GM18507 (cell line): ENCODE data around the gene OGDH.
"Not testable (repeated sequence)": the region's sequence is repeated elsewhere in the genome, so short reads cannot be mapped to it uniquely, and the experiment has no call there.

Experiments used
- DNase-seq: peaks from one replicate; pipeline ENCODE4 v3.0.0; 2011; ENCODE audit warnings: low read depth; ENCODE audit not compliant: insufficient read length; ENCODE audit errors: extremely low spot score
- FAIRE-seq: peaks from 2 replicates; lab custom pipeline; 2011; peaks lifted over from hg19 to GRCh38; lab: Jason Lieb, UNC

Gene OGDH

GRCh38 chr7:44726250-44726649 is 119.8 kb downstream of the OGDH start:
- DNase-seq, FAIRE-seq: not testable (repeated sequence)

- no peak for FAIRE-seq
- no peak for DNase-seq
Measured at GRCh38 chr7:44727158-44727936, 120.9 kb downstream of the OGDH start.

GRCh38 chr7:44727937-44728262 is 121.5 kb downstream of the OGDH start:
- DNase-seq (no peak), FAIRE-seq (no peak)

GRCh38 chr7:44729949-44730590 is 123.6 kb downstream of the OGDH start:
- no peak for FAIRE-seq
- no peak for DNase-seq

- FAIRE-seq, DNase-seq: not testable (repeated sequence)
Measured at GRCh38 chr7:44732971-44733370, 126.5 kb downstream of the OGDH start.

GRCh38 chr7:44733708-44734481 is 127.5 kb downstream of the OGDH start:
- DNase-seq (no peak), FAIRE-seq (no peak)

GRCh38 chr7:44735403-44736165 is 129.2 kb downstream of the OGDH start:
- DNase-seq (no peak), FAIRE-seq (peak; percentile 81)

- FAIRE-seq = no peak
- no peak for DNase-seq
Measured at GRCh38 chr7:44736896-44737295, 130.5 kb downstream of the OGDH start.

- FAIRE-seq (no peak), DNase-seq (no peak)
Measured at GRCh38 chr7:44738051-44738723, 131.8 kb downstream of the OGDH start.

GRCh38 chr7:44738876-44739665 is 132.6 kb downstream of the OGDH start:
- DNase-seq (no peak), FAIRE-seq (no peak)

GRCh38 chr7:44740055-44740454 is 133.6 kb downstream of the OGDH start:
- no peak for FAIRE-seq
- DNase-seq = no peak

- no peak for FAIRE-seq
Measured at GRCh38 chr7:44743750-44744149, 137.3 kb downstream of the OGDH start.

GRCh38 chr7:44748045-44748947 is 141.9 kb downstream of the OGDH start, which contains the start of gene ZMIZ2:
Gene ZMIZ2, plus strand, starts transcription at chr7:44748847. Its CDS starts 7,403 bp downstream, at chr7:44756250.
- FAIRE-seq (peak; percentile 60), DNase-seq (peak; percentile 94)

More at GRCh38 chr7:44743750-44744149, 137.3 kb downstream of the OGDH start:
- no peak for DNase-seq

GRCh38 chr7:44748948-44749731 is 142.7 kb downstream of the OGDH start:
- no peak for FAIRE-seq
- DNase-seq = no peak

- DNase-seq (no peak), FAIRE-seq (no peak)
Measured at GRCh38 chr7:44749992-44750391, 143.6 kb downstream of the OGDH start.

- FAIRE-seq = no peak
- no peak for DNase-seq
Measured at GRCh38 chr7:44750424-44750823, 144.0 kb downstream of the OGDH start.
